ENCODE measurements around the gene ZDHHC4. TPM values are rescaled to one million over a fixed set of nuclear protein-coding genes. Genes with fewer than 3 reads are reported as not detected.

ZDHHC4 gene
- polyA plus RNA-seq, 1 of the 3 experiments (the other 2 are of a cell fraction) = 169 TPM

DNA sequence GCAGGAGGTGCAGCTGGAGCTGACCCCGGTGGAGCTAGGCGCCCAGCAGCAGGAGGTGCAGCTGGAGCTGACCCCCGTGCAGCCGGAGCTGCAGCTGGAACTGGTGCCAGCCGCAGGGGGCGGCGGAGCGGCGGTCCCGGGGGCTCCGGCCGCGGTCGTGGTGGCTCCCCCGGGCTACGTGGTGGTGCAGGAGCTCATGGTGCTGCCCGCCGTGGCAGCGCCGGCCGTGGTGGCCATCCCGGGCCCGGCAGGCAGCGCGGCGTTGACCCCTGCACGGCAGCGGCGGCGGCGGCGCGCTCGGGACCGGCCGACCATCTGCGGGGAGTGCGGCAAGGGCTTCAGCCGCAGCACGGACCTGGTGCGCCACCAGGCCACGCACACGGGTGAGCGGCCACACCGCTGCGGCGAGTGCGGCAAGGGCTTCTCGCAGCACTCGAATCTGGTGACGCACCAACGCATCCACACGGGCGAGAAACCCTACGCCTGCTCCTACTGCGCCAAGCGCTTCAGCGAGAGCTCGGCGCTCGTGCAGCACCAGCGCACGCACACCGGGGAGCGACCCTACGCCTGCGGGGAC is 45.0 kb downstream of the ZDHHC4 start:
- Histone ChIP-seq H3K27me3 (ENCODE audit: insufficient read depth) (no peaks in the 10 kb centered on the region), H3K4me2 (no peak overlapping the region), H3F3A (replicated peaks; ENCODE audit: insufficient read depth) (peaks cover 3% of the 10 kb centered on the region), H3K9me3 (no peaks in the 10 kb centered on the region), H3K4me1 (ENCODE audit: control insufficient read depth in 1 of 2, insufficient read depth in 2 of 2, low read depth in 1 of 2, low read length in 1 of 2) (peaks cover 0 to under 1% of the 10 kb centered on the region in 2 experiments; a peak in 1 of 4 replicates), H3K79me2 (ENCODE audit: insufficient read depth) (no peaks in the 10 kb centered on the region), H3K9ac (no peak overlapping the region), H3K9me2 (no peaks in the 10 kb centered on the region), H3K27ac (ENCODE audit: low read depth in 2 of 2, low read length in 1 of 2) (no peak overlapping the region), H2AFZ (ENCODE audit: low read depth) (no peak overlapping the region), H3K36me3 (replicated peaks in 1 of 2; ENCODE audit: control insufficient read depth in 1 of 2, insufficient read depth in 2 of 2, low read length in 1 of 2) (peaks cover 0 to 22% of the 10 kb centered on the region in 2 experiments), H4K20me1 (ENCODE audit: insufficient read depth) (no peaks in the 10 kb centered on the region), H3K4me3 (ENCODE audit: low read depth in 2 of 2, low read length in 1 of 2) (no peak overlapping the region)
- WGBS (ENCODE audit: low lambda C conversion rate) = 97% methylated on average over 52 of the region's 67 CpGs
- no peak for DNase-seq
- ChIA-PET CTCF (interaction anchor here (0.7 to 1.6 kb wide), 4 partner anchors 16 to 308 kb away, joined by 3 to 4 read pairs (median 4); partner anchors contain the start of gene INTS15), POLR2A (no interaction called here)
- no peak for TF ChIP-seq NRF1 (IDR thresholded peaks at IDR 0.05; ENCODE audit: low read depth, low read length)

DNA sequence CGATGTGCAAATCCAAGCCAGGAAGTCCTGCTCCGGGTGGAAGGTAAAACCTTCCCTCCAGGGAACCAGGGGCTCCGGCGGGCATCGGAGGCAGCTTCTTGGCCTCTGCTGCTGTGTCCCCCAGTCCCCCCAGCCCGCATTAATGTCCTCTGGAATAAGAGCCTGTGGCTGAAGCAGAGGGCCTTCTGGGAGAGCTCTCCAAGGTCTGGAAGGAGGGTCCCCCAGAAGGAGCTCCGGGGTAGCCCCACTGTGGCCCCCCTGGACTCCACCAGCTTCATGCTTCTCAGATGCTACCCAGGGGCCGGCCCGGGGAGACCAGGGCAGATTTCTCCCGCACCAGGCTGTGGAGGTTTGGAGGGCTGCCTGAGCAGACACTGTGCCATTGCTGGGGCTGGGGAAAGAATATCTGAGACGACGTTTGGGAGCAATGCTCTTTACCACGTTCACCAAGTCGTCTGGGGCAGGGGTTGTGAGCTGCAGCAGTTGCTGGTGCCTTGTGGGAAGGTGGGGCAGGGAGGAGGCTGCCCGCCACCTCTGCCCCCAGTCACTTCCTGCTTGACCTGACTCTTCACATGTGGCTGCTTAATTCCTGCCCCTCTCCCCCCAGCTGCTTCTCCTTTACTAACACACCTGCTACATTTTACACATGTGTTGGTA is 46.5 kb downstream of the ZDHHC4 start:
- TF ChIP-seq, protein P1, sequence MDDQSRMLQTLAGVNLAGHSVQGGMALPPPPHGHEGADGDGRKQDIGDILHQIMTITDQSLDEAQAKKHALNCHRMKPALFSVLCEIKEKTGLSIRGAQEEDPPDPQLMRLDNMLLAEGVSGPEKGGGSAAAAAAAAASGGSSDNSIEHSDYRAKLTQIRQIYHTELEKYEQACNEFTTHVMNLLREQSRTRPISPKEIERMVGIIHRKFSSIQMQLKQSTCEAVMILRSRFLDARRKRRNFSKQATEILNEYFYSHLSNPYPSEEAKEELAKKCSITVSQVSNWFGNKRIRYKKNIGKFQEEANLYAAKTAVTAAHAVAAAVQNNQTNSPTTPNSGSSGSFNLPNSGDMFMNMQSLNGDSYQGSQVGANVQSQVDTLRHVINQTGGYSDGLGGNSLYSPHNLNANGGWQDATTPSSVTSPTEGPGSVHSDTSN (IDR thresholded peaks at IDR 0.05) = no peak
- H2AFZ ChIP-seq (ENCODE audit: low read depth) = no peak overlapping the region

DNA sequence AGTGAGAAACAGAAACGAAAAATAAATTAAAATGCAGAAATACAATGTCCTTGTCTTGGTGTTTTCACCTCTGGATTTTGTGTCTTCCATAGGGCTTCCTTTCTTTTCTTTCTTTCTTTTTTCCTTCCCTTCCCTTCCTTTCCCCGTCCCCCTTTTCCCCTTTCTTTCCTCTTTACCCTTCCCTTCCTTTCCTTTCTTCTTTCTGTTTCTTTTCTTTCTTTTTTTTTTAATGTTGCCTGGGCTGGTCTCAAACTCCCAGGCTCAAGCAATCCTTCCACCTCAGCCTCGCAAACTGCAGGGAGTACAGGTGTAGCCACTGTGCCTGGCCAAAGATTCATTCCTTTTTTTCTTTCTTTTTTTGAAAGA is 47.0 kb downstream of the ZDHHC4 start:
- Histone ChIP-seq H3K79me2 (ENCODE audit: insufficient read depth) (no peaks in the 10 kb centered on the region), H2AFZ (ENCODE audit: low read depth) (no peak overlapping the region), H3K9me2 (no peaks in the 10 kb centered on the region), H3K27ac (ENCODE audit: low read depth in 2 of 2, low read length in 1 of 2) (no peak overlapping the region), H3K27me3 (ENCODE audit: insufficient read depth) (no peaks in the 10 kb centered on the region), H3K4me1 (ENCODE audit: control insufficient read depth in 1 of 2, insufficient read depth in 2 of 2, low read depth in 1 of 2, low read length in 1 of 2) (peaks cover 0 to 8% of the 10 kb centered on the region in 2 experiments; a peak in 1 of 4 replicates), H3K9ac (no peak overlapping the region), H4K20me1 (ENCODE audit: insufficient read depth) (no peaks in the 10 kb centered on the region), H3F3A (replicated peaks; ENCODE audit: insufficient read depth) (peaks cover 3% of the 10 kb centered on the region), H3K36me3 (replicated peaks in 1 of 2; ENCODE audit: control insufficient read depth in 1 of 2, insufficient read depth in 2 of 2, low read length in 1 of 2) (peaks cover 0 to 22% of the 10 kb centered on the region in 2 experiments), H3K4me3 (ENCODE audit: low read depth in 2 of 2, low read length in 1 of 2) (no peak overlapping the region), H3K9me3 (no peaks in the 10 kb centered on the region), H3K4me2 (no peak overlapping the region)
- no peak for DNase-seq
- TF ChIP-seq, protein P2, sequence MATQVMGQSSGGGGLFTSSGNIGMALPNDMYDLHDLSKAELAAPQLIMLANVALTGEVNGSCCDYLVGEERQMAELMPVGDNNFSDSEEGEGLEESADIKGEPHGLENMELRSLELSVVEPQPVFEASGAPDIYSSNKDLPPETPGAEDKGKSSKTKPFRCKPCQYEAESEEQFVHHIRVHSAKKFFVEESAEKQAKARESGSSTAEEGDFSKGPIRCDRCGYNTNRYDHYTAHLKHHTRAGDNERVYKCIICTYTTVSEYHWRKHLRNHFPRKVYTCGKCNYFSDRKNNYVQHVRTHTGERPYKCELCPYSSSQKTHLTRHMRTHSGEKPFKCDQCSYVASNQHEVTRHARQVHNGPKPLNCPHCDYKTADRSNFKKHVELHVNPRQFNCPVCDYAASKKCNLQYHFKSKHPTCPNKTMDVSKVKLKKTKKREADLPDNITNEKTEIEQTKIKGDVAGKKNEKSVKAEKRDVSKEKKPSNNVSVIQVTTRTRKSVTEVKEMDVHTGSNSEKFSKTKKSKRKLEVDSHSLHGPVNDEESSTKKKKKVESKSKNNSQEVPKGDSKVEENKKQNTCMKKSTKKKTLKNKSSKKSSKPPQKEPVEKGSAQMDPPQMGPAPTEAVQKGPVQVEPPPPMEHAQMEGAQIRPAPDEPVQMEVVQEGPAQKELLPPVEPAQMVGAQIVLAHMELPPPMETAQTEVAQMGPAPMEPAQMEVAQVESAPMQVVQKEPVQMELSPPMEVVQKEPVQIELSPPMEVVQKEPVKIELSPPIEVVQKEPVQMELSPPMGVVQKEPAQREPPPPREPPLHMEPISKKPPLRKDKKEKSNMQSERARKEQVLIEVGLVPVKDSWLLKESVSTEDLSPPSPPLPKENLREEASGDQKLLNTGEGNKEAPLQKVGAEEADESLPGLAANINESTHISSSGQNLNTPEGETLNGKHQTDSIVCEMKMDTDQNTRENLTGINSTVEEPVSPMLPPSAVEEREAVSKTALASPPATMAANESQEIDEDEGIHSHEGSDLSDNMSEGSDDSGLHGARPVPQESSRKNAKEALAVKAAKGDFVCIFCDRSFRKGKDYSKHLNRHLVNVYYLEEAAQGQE (IDR thresholded peaks at IDR 0.05; ENCODE audit: low read depth, low read length) = no peak
- TF ChIP-seq, protein P3, sequence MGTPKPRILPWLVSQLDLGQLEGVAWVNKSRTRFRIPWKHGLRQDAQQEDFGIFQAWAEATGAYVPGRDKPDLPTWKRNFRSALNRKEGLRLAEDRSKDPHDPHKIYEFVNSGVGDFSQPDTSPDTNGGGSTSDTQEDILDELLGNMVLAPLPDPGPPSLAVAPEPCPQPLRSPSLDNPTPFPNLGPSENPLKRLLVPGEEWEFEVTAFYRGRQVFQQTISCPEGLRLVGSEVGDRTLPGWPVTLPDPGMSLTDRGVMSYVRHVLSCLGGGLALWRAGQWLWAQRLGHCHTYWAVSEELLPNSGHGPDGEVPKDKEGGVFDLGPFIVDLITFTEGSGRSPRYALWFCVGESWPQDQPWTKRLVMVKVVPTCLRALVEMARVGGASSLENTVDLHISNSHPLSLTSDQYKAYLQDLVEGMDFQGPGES (IDR thresholded peaks at IDR 0.05; ENCODE audit: low read depth, low read length) = no peak
- no peak for TF ChIP-seq NFIC (IDR thresholded peaks at IDR 0.05; ENCODE audit: borderline replicate concordance)
- TF ChIP-seq, protein P4, sequence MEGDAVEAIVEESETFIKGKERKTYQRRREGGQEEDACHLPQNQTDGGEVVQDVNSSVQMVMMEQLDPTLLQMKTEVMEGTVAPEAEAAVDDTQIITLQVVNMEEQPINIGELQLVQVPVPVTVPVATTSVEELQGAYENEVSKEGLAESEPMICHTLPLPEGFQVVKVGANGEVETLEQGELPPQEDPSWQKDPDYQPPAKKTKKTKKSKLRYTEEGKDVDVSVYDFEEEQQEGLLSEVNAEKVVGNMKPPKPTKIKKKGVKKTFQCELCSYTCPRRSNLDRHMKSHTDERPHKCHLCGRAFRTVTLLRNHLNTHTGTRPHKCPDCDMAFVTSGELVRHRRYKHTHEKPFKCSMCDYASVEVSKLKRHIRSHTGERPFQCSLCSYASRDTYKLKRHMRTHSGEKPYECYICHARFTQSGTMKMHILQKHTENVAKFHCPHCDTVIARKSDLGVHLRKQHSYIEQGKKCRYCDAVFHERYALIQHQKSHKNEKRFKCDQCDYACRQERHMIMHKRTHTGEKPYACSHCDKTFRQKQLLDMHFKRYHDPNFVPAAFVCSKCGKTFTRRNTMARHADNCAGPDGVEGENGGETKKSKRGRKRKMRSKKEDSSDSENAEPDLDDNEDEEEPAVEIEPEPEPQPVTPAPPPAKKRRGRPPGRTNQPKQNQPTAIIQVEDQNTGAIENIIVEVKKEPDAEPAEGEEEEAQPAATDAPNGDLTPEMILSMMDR (IDR thresholded peaks at IDR 0.05) = no peak
- CTCF ChIA-PET = no interaction called here
- 81% methylated on average over 3 of the region's 3 CpGs for WGBS (ENCODE audit: low lambda C conversion rate)
- POLR2A ChIA-PET = no interaction called here

More for the DNA sequence above, 46.5 kb downstream of the ZDHHC4 start:
- Histone ChIP-seq H3K4me2 (no peak overlapping the region), H3K36me3 (replicated peaks in 1 of 2; ENCODE audit: control insufficient read depth in 1 of 2, insufficient read depth in 2 of 2, low read length in 1 of 2) (peaks cover 0 to 22% of the 10 kb centered on the region in 2 experiments), H3K9ac (no peak overlapping the region), H3F3A (replicated peaks; ENCODE audit: insufficient read depth) (peaks cover 3% of the 10 kb centered on the region), H3K4me1 (ENCODE audit: control insufficient read depth in 1 of 2, insufficient read depth in 2 of 2, low read depth in 1 of 2, low read length in 1 of 2) (peaks cover 0 to 8% of the 10 kb centered on the region in 2 experiments; a peak in 1 of 4 replicates), H3K27ac (ENCODE audit: low read depth in 2 of 2, low read length in 1 of 2) (no peak overlapping the region), H3K9me2 (no peaks in the 10 kb centered on the region), H4K20me1 (ENCODE audit: insufficient read depth) (no peaks in the 10 kb centered on the region), H3K4me3 (ENCODE audit: low read depth in 2 of 2, low read length in 1 of 2) (no peak overlapping the region), H3K79me2 (ENCODE audit: insufficient read depth) (no peaks in the 10 kb centered on the region), H3K9me3 (no peaks in the 10 kb centered on the region), H3K27me3 (ENCODE audit: insufficient read depth) (no peaks in the 10 kb centered on the region)
- POLR2A ChIA-PET = no interaction called here
- CTCF ChIA-PET = no interaction called here
- 83% methylated on average over 15 of the region's 15 CpGs for WGBS (ENCODE audit: low lambda C conversion rate)
- DNase-seq = no peak
